ENCODE results near the gene DPH7.

DNA sequence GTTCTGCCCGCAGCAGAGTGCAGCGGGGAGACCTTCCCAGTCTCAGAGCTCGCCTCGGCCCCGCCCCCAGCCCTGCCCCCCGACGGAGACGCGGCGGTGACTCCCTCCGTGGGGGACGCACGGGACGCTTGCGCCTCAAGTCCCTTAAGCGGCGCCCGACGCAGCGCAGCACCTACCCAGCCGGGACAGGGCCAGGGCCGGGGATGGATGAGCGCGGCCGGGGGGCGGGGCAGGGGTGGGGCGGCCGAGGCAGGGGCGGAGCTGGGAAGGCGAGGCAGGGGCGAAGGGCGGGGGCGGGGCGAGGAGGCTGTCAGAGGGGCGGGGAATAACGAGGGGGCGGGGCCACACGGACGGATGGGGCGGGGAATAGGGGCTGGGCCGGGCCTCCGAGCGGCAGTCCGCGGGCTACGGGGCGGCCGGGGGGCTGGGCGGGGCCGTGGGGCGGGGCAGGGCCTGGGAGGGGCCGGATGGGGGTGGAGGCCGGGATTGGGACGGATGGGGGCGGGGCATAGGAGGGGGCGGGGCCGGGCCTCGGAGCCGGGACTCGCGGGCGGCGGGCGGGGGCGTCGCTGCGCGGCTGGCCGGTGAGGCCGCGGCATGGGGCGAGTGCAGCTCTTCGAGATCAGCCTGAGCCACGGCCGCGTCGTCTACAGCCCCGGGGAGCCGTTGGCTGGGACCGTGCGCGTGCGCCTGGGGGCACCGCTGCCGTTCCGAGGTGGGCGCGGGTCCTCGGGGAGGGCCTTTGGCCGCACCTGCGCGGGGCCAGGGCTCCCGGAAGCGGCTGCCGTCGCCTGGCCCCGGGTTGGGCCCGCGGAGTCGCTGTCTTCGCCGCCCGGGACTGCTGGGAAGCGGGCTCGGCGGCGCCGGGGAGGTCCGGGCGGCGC, 26.6 kb upstream of the DPH7 start, which contains the start of gene ARRDC1:
- peak in 1 of 11 experiments; percentile 8 for TF ChIP-seq CTCF (IDR thresholded peaks at IDR 0.05 in 8 of 11, conservative IDR thresholded peaks at IDR 0.05 in 3 of 11)
- TF ChIP-seq POLR2A (IDR thresholded peaks at IDR 0.05), result no peak

Measured in spleen (tissue), 7 donors.